GM21576 (cell line): ENCODE results near the gene TENM3.

Source experiments
- ATAC-seq: cut with Tn5 transposase; IDR thresholded peaks from one replicate; pipeline ENCODE4 v1.9.1; 2021; ENCODE audit warnings: mild to moderate bottlenecking, moderate library complexity; ENCODE audit not compliant: unreplicated experiment

Gene TENM3

DNA sequence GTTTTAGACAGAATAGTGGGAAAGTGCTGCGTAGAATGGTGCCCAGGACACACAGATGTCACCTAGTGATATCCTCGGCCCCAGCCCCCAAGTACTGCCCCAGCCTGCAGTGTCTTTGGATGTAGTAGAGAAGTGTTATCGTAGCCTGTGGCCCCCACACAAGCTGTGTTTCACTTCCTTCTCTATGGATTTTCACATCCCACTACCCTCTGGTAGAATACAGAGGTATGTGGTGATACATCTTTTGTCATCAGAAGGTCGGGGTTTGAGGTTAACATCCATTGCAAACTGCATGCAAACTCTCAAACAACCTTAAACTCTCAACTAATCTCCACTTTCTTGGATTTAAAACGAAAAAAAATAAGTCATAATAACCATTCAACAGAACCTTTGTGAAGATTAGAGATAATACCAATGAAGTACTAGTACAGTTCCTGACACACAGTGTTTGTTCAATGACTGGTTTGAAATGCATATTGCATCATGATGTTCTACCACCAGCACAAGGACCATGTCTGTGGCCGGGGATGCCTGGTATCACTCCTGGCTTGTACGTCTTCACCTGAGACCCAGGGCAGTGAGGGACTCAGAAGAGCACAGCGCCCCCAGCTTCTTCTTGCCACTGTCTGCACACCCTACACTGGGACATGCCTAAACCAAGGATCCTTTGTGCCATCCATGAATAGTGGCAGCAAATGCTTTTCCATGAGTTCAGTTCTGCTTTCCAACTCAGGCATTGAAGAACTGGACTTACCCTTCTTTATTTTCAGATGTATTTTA, 406.7 kb downstream of the TENM3 start:
- no peak for ATAC-seq

DNA sequence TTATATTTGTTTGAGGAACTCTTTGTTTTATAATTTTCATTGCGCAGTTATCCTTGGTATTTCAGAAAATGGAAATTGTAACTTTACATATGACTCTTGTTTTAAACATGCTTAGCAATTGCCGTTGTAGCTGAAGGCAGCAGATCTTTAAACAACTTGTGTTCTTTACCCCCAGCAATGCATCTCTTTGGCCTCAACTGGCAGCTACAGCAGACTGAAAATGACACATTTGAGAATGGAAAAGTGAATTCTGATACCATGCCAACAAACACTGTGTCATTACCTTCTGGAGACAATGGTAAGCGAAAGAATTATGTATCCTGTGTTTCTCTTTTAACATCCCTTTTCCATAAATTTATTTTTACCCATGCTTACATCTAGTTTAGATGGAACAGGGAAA, 410.4 kb downstream of the TENM3 start:
- no peak for ATAC-seq

DNA sequence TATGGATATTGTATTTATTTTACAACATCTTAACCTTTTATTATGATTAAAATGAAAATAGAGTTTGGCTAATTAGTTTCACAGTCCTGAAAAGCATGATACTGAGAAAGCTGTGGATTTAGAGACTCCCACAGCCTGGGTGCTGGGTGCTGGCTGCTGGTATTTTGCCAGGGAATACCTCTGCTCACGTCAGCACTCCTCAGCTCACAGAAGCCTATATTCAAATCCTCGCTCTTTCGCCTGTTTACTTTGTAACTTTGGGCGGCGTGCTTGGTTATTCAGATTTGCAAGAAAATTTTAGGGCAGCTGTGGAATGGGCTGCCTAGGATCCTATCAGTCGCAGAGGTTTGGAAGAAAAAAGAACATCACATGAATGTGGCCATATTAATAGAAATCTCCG, 412.1 kb downstream of the TENM3 start:
- no peak for ATAC-seq

DNA sequence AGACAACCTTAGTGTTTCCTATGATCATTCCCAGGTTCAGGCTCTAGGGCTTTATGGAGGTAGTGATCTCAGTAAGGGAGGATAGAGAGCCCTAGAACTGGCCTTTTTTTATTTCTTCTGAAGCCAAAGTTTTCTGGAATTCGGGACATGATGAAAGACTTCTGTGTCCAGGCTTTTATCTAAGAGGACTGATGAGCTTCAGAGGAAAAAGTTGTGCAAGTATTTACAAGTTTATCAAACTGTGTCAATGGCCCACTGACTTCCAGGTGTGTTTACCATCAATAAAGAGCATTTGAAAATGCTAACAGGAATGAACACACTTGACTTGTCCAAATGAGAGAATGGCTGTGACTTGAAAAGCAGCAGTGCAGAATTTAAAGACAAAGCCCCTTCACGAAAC, 419.3 kb downstream of the TENM3 start:
- no peak for ATAC-seq

DNA sequence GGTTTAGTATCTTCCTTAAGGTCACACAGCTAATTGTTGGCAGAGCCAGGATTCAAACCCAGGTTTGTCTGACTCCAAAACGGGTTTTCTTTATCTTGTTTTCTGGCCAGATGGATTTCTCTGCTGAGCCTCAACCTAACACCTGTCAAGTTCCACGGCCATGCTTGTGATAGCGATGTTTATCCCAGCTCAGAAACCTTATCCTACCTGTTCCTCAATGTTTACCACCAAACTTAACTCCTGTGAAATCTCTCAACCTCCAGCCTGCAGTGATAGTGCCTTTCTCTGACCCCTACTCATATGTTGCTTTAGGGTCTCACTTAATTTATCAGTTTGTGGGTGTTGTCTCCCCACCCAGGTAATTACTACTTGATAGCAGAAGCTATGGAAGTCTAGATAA, 428.0 kb downstream of the TENM3 start:
- no peak for ATAC-seq

DNA sequence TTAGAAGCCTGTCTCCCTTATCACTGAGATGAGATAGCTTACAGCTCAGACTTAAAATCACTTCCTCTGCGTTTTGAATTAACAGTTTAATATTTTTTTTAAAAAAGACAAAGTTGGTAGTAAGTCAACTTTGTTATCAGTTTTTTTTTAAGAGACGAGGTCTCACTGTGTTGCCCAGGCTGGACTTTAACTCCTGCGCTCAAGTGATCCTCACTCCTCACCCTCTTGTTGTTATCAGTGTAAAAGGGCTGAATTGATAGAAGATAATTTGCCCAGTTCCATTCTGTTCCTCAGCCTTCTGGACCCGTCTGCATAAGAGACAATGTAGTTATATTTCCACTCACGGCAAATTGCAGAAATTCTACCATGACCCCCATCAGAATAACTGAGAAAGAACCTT, 428.5 kb downstream of the TENM3 start:
- ATAC-seq: no peak

DNA sequence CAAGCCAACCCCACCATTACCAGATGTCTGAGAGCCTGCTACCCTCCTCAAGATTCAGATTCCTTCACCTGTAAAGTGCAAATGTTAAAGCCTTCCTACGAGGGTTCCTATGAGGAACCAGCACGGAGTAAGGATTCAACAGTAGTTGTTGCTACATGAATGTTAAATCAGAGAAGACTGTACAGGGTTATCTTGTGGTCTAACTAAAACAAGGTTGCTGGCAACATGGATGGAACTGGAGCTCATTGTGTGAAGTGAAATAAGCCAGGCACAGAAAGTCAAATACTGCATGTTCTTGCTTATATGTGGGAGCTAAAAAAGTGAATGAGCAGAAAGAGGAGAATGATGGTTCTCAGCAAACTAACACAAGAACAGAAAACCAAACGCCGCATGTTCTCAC, 435.4 kb downstream of the TENM3 start:
- no peak for ATAC-seq

DNA sequence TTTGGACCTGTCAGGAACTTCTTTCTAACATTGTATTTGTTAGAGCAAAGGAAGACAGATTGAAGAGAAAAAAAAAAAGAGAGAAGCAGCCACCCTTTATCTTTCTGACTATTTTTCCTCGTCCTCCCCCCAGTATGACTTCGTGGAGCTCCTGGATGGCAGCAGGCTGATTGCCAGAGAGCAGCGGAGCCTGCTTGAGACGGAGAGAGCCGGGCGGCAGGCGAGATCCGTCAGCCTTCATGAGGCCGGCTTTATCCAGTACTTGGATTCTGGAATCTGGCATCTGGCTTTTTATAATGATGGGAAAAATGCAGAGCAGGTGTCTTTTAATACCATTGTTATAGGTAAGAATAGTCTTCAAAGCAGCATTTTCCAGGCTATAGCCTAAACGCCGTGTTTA, 436.3 kb downstream of the TENM3 start:
- no peak for ATAC-seq

DNA sequence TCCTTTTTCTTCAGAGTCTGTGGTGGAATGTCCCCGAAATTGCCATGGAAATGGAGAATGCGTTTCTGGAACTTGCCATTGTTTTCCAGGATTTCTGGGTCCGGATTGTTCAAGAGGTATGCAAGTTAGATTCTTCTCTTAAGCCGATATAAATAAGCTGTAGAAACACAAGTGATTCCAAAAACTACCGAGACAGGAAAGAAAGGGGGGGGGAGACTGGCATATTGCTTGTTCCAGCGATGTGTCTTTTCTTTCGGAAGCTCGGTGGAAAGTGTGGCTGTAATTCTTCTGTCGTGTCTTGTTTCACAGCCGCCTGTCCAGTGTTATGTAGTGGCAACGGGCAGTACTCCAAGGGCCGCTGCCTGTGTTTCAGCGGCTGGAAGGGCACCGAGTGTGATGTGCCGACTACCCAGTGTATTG, 437.0 kb downstream of the TENM3 start:
- no peak for ATAC-seq

DNA sequence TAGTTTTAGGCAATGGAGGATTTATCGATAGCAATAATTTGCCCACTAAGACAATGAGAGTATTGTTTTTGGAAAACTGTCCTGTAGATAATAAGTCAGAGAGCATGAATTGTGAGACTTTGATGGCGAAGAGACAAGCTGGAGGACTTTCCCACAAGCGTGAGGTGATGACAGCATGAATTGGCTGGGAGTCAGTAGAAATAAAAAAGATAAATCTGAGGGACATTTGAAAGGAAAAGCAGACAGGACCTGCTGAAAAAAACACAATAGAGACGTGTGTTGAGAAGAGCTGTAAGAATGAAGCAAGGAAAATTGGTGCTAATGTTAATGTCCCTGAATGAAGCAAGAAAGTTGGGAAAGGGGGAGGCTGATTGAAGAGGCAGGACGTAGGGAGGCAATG, 440.5 kb downstream of the TENM3 start:
- no peak for ATAC-seq

DNA sequence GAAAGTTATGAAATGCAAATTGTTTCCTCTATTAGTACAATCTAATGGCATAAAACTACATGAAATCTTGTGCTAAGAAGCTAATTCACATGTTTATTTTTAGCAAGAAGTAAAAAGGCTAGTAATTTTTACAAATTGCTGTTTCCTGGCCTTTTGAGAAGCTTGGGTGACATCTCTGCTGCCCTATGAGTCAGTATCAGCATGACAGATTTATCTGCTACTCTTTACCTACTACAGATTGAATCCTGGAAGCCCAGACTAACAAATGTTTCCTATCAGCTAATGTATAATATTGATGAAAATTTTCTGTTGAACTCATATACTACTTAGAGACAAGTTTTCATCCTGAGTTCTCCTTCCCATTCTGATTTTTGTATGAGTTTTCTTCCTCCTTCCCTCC, 441.6 kb downstream of the TENM3 start:
- ATAC-seq: no peak

DNA sequence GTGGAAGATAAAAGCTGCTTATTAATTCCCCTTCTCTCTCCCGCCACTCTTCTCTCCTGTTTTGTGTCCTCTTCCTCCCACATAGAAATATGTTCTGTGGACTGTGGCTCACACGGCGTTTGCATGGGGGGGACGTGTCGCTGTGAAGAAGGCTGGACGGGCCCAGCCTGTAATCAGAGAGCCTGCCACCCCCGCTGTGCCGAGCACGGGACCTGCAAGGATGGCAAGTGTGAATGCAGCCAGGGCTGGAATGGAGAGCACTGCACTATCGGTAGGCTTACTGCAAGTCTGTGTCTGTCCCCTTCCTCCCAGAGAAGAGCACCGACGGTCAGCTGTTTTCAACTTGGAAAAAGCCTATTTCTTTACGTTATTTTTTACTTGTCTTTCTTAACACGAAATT, 444.9 kb downstream of the TENM3 start:
- no peak for ATAC-seq

DNA sequence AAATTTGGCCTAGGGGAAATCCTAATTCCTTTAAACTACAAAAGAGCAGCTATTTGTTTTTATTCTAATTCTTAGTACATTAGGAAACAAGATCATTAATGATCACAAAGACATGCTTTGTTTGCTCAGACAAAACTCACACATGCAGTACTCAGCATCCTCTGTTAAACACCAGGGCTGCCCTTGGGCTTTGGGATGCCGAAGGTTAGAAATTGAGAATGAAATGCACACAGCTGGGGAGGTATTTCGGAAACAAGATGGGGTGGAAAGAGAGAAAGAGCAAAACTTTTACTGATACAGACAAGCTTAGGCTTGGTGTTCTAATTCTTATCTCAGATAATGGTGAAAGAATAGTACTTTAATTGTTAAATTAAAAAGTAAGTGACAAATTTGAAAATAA, 451.3 kb downstream of the TENM3 start:
- ATAC-seq: no peak

DNA sequence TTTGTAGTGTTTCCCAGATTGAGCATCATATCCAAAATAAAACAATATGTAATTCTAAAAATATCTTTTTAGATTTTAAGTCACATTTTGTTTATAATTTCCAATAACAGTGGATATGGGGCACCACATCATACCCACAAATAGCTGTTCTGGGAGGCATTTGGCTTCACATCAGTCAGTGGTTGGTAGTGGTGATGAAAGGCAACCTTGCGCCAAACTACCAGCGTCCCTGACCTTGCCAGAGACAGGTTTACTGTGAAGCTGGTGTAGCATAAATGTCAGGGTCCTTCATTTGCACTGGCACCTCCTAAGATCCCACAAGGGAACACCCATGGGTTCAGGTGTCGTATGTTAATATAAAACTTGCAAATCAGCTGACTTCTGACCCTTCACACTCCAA, 451.8 kb downstream of the TENM3 start:
- no peak for ATAC-seq

DNA sequence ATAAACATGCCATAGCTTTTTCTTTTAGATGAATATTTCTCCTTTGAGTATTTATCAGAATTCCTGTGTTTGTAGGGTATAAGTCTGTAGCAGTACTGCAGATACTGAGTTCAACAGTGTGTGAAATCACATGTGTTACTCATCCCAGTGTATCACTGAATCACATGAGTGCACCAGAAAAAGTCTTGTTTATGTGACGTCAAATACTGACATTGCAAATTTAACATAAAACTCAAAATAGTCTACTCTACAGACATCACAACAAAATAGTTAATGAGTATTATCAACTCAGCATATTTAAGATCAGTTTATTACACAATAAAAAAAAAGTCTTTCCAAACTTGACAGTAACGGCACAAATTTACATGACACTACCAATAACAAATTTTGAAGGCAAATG, 452.6 kb downstream of the TENM3 start:
- ATAC-seq: no peak

DNA sequence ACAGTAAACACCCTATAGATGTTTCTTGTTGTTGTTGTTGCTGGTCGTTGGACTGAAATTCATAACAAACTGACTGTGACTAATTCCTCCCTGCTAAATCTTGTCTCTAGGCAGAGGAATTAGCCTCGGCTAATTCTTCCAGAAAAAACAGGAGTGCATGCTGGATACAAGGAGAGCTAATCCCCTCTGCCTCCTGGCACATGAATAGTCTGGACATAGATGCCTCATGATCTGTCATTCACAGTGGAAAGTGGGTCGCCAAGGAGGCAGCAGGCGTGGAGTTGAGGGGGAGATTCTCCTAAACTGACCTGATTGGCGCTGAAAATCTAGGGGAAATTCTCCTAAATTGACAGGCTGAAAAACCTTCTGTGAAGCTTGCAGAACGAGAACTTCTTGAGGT, 453.9 kb downstream of the TENM3 start:
- ATAC-seq: no peak

DNA sequence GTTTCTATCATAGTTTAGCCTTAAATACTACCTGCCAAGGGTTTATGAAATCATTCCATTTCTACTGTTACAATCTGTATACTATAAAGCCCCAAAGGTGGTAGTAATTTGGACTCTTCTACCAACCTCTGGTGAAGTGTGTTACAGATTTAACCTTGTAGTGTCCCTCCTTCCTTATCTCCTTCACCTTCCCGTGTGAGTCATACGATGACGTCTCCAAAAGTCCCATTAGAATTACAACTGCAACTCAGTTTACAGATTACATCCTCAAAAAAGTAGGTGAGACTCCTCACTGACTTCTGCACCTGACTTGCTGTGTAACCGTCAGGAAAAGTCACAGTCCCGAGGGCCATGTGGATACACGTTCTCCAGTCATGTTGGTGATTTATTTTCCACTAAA, 455.0 kb downstream of the TENM3 start:
- ATAC-seq: no peak

DNA sequence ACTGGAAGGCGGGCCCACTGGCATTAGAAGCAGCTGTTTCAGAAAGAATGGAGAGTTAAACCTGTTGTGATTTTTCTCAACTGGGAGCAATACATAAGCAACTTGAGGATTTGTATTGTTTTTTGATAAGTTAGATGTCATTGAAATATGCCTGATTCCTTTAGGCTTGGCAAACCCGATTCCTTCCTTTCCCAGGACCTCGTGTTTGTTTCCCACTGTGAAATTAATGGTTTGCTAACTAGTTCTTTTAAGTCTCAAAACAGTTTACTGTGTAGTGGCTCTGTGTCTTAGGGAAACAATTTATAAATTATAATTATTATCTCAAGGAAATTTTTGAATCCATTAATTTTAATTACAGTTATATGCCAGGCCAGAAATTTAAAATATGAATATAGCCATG, 456.0 kb downstream of the TENM3 start:
- no peak for ATAC-seq

DNA sequence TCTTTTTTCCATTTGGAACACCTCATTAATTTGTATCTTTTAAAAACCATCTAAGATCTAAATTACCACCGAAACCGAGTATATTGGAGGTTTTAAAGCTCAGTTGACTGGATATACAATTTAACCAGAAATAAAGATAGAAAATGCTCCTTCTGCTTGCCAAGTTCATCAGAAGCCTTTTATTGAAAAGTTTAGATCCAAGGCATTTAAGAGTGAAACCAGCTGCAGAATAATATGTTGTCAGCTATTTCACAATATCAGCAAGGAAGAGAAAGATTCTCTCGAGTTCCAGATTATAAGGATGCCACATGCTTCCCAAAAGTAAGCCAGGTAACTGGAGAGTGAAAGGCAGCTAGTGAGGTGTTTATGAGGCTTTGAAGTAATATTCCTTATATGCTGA, 456.6 kb downstream of the TENM3 start:
- ATAC-seq: no peak

DNA sequence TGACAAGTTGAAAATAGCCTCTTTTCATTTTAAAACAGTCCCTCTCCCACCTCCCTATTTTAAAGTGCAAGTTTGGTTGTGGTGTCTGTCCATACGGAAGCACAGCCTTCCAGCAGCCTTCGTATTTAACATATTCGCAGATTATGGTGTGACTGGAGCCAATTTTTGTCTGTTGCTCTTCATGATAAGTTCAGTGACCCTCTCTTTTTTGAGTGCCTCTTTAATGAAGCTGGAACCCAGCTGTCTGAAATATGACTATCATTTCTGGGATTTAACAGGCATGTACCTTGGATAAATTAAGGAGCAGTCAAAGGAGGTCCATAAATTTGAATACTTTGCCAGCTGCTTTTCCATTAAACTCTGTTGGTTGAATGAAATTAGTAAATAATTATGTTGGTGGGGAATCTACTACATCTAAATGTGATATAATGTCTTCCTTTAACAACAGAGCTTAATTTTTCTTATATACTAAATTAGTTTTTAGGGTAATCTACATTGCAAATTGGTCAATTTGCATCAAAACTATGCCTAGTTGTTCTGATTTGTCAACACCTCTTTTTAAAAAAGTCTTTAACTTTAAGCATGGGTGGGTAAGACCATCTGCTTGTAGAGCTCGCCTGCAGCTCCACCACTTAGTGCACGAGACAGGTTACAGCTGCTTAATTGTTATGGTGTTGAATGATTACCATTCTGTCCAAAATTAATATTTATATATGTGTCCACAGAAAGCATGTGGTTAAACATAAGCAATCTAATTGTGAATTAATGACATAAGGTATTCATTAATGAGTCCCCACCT, 457.4 kb downstream of the TENM3 start:
- ATAC-seq: no peak

DNA sequence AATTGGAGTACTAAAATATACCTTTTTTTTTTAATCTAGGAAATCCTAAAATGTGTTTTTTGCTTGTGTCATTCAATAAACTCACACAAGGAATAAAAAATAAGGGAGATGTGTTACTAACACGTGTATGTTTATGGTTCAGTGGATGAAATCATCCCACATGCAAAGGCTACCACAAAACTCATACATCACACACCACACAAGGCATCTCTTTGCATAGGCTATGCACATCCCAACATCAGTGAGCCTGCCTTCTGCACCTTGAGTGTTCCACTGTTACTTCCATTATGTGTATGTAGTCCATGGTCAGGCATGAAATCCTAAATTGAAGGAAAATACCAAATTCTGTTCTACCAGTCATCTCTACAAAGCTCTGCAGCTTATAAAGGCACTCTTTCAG, 460.9 kb downstream of the TENM3 start:
- ATAC-seq: no peak

DNA sequence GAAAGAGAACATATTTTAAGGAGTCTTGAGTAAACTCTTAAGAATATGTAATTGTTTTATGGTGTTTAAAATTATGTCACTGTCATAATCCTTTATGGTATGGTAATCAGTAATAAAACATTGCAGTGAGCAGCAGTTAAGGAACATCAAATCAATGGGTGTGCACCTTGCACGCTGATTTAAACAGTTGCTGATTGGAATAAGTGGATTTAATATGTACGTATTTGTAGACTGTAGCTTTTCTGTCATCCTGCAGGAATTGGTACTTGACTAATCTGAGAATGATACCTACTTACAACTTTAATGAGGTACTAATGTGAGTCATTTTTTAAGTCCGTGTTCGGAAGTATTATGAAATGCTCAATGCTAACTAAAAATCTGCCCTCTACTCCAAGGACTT, 461.7 kb downstream of the TENM3 start:
- ATAC-seq: no peak

DNA sequence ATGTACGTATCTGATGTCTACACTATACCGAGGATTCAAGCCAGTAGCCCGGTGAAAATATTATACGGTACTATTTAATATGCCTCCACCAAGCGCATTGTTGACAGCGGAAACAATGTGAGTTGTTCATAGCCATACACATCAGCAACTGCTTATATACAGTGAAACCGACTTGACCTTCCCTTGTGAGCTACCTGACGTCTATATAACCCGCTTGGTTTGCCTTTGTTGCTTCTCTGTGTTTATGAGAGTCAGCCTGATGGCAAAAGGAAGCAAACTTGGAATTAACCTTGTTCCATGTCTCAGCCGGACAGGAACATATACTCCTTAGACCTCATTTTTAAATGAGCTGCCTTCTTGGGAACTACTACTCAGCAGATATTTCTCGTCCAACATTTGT, 462.2 kb downstream of the TENM3 start:
- ATAC-seq: no peak
